H4 (cell line): Measurements from ENCODE around the gene OXLD1. TPM values are rescaled to one million over a fixed set of nuclear protein-coding genes. Genes with fewer than 3 reads are reported as not detected.

Experiments used
- DNase-seq: peaks from one replicate; pipeline ENCODE4 v3.0.0-alpha.2; 2015; ENCODE audit warnings: low spot score
- total RNA-seq: library from RNA; depleted of rRNA; stranded (reverse); fragments of >200 nt; shearing (Covaris generic); gene quantifications from 2 replicates; pipeline ENCODE4 v1.2.3, GENCODE V29; 2014

Gene OXLD1
- total RNA-seq, 1 experiment from 2014 or later = 36.3 TPM

DNA sequence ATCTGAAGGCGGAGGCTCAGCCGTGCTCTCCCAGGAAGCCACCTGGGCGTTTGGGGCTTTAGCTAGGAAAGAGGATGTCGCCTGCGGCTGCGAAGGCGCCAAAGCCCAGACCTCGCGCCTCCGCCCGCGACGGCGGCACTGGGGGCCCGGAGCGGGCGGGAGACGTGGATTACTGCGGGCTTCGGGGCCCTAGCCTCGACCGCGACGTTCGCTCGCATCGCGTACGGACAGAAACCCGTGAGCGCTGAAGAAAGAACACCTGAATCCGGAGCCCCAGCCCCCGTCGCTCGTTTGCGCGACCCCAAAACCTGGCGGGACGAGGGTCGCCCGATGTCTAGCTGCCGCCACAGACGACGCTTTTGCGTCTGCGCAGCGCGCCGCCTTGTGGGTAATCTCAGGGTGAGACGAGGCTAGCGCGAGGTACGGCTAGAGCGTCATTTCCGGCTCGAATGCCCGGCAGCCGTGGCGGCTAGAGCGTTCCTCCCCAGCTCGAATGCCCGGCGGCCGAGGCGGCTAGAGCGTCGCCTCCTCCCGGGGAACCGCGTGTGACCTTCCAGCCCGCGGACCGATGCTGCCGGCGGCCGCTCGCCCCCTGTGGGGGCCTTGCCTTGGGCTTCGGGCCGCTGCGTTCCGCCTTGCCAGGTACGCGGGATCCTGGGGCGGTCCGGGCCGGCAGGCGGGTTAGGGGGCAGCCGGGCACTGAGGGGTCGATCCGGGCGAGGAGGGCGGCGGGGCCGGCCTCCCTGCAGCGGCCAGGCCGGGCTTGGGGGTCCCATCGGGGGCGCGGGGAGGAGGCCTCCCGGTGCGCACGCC is 36.7 kb upstream of the OXLD1 start, which contains the start of gene MRPL12:
Gene MRPL12, plus strand, starts transcription at position 434 of the 813 bp plus-strand sequence. Its CDS starts 135 bp downstream, at position 569.
- peak; percentile 92 for DNase-seq

- no peak for DNase-seq
These were observed 35.1 kb upstream of the OXLD1 start for GRCh38 chr17:81701288-81702071.

DNA sequence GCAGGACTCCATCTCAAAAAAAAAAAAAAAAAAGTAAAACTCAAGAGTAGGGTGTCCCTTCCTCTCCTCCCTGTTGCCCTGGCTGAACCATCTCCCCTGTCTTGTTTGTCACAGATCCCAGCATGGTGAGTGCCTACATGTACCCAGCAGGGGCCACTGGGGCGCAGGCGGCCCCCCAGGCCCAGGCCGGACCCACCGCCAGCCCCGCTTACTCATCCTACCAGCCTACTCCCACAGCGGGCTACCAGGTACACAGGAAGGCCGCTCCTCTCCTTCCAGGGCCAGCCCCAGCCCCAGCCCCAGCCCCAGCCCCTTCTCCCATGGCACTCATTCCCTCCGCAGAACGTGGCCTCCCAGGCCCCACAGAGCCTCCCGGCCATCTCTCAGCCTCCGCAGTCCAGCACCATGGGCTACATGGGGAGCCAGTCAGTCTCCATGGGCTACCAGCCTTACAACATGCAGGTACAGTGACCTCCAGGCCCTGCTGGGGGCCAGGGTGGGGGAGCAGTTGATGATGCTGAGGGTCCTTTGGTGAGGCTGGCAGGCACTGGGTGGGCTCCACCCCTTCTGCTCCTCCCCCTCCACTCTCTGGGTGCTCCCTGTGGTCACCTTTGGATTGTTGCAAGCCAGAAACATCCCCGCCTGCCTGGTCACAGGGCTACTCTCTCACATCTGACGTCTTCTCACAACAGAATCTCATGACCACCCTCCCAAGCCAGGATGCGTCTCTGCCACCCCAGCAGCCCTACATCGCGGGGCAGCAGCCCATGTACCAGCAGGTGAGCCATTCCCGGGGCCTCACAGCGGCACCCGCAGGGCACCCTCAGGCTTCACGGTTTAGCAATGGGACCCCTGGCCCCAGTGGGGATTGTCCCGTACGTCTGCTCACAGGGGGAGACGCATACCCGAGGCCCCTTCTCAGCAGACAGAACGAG is 34.2 kb upstream of the OXLD1 start:
- DNase-seq = no peak

GRCh38 chr17:81697261-81698044 is 31.0 kb upstream of the OXLD1 start:
- no peak for DNase-seq

DNA sequence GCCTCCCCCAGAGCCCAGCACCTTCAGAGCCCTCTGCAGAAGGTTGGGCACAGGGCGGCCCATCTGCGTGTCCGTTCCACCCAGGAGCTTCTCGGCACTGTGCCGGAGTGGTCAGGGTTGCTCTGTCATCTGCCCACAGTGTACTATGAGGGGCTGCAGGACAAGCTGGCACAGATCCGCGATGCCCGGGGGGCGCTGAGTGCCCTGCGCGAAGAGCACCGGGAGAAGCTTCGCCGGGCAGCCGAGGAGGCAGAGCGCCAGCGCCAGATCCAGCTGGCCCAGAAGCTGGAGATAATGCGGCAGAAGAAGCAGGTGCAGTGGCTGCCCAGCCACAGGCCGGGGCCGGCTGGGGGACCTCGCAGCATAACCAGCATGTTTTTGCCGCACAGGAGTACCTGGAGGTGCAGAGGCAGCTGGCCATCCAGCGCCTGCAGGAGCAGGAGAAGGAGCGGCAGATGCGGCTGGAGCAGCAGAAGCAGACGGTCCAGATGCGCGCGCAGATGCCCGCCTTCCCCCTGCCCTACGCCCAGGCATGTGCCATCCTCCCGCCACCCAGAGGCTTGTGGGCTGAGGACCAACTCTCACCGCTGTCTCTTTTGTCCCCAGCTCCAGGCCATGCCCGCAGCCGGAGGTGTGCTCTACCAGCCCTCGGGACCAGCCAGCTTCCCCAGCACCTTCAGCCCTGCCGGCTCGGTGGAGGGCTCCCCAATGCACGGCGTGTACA is 30.0 kb upstream of the OXLD1 start:
- no peak for DNase-seq

GRCh38 chr17:81695801-81696200 is 29.4 kb upstream of the OXLD1 start:
- DNase-seq = no peak

- DNase-seq = no peak
These were observed 28.8 kb upstream of the OXLD1 start for GRCh38 chr17:81695211-81695610.

GRCh38 chr17:81694810-81695209 is 28.4 kb upstream of the OXLD1 start:
- DNase-seq = no peak

DNA sequence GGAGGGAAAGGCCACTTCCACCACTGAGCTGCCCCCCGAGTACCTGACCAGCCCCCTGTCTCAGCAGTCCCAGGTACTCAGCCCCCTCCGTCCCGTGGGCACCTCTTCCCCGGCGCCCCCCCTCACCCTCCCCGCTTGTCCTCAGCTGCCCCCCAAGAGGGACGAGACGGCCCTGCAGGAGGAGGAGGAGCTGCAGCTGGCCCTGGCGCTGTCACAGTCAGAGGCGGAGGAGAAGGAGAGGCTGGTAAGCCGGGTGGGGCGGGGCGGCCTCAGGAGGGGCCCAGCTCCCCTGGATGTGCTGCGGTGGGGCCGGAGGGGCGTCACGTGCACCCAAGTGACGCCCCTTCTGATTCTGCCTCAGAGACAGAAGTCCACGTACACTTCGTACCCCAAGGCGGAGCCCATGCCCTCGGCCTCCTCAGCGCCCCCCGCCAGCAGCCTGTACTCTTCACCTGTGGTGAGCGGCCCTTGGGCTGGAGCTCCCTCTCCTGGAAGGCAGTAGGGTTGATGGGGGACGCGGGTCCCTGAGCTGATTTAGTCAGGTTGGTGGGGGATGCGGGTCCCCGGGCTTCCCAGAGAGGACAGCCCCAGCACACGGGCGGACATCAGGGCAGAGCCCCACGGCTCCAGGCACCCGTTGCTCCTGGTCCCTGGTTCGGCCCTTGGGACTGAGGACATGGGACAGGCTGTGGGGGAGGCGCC is 27.3 kb upstream of the OXLD1 start:
- no peak for DNase-seq

DNA sequence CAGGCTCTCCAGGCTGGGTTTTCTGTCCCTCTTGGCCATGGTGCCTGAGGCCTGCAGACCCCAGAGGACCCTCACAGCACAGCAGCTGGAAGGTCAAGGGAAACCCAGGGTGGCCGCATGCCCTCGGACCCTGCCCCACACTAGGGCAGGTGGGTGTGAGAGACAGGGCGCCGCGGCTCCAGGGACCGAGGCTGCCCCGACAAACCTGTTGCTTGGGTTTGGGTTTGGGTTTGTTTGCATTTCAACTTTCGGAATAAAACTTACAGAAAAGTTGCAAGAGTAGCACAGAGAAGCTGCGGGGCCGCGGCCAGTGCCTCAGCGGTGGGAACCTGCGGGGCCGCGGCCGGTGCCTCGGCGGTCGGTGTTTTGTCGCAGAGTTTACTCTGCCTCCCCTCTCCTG is 25.2 kb upstream of the OXLD1 start:
- no peak for DNase-seq

DNA sequence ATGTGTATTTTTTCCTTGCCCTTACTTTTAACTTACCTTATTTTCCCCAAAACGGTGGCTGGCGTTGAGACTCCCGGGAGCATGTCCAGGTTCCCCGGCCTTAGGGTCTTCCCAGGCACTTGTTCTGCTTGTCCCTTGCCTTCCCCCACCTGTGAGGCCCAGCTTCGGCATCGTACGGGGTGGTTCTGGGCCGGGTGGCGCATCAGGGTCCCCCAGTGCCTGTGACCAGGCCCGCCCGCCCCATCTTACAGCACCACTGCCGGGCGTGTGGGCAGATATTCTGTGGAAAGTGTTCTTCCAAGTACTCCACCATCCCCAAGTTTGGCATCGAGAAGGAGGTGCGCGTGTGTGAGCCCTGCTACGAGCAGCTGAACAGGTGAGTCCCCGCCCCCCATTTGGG is 24.8 kb upstream of the OXLD1 start:
- no peak for DNase-seq

DNA sequence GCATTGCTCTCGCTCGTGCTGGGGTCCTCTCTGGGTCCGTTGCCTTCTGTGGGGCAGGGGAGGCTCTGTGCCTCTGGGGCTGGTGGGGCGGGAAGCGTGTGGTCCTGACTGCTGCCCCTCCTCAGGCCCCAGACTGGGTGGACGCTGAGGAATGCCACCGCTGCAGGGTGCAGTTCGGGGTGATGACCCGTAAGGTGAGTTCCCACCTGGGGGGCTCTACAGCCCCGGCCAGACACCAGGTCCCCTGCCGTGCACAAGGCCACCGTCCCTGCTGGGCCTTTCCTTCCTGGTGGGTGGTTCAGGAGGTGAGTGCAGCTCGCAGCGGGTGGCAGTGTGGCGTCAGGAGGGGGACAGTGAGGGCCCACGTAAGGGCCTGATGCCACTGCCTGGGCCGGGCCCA is 24.1 kb upstream of the OXLD1 start:
- DNase-seq = no peak

GRCh38 chr17:81690066-81690465 is 23.7 kb upstream of the OXLD1 start:
- no peak for DNase-seq

DNA sequence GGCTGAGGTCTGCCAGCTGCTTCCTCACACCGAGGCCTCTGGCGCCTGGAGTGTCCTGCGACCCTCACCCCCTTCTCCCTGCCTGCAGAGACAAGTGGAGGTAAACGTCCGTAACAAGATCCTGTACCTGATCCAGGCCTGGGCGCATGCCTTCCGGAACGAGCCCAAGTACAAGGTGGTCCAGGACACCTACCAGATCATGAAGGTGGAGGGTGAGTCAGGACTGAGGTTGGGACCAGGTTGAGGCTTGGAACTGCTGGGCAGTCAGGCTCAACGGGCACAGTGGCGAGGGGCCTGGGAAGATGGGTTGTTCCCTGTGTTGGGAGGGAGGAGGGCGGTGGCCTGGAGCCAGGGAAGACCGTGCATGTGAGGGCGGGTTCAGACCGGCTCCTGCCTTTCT is 22.2 kb upstream of the OXLD1 start:
- DNase-seq = no peak

- DNase-seq = no peak
These were observed 21.6 kb upstream of the OXLD1 start for GRCh38 chr17:81687770-81688541.

DNA sequence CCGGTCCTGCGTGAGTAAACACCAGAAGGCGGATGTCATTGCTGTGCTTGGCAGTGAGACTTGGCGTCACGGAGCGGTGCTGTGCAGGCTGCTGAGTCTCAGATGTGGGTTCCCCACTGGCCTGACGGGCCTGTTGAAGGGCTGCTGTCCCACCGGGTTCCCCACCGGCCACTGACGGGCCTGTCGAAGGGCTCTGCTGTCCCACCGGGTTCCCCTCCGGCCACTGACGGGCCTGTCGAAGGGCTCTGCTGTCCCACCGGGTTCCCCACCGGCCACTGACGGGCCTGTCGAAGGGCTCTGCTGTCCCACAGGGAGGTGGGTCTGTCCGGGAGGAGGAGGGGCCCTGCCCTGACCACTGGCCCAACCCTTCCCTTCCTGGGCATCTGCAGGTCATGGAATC is 20.2 kb upstream of the OXLD1 start:
- no peak for DNase-seq

DNA sequence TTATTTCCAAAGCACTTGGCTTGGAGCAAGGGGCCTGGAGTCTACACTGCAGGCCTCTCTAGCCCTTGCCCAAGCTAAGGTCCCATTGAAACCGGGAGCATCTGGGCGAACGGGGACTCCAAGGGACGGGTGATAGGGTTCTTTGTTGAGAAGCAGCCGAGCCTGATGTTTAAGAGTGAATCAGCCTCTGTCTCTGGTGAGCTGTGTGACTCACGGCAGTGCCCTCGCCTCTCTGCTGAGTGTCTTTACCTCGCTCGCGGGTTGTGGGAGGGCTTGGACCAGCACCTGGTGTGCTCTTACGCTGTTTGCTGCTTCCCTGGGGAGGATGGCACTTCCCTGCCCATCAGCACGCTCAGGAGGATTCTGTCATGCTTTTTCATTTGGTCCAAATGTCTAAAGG is 18.7 kb upstream of the OXLD1 start:
- no peak for DNase-seq

- DNase-seq = no peak
These were observed 18.1 kb upstream of the OXLD1 start for GRCh38 chr17:81684442-81684911.
